Loucy (cell line): ENCODE data around the gene ALKBH8.
"Not testable (repeated sequence)": the region's sequence is repeated elsewhere in the genome, so short reads cannot be mapped to it uniquely, and the experiment has no call there.

Experiments
- H2AFZ ChIP-seq: fragments of 200-600 bp; sonication (generic); 2 replicates; pipeline ENCODE4 v1.6.0; 2016; ENCODE audit warnings: antibody characterized with exemption, mild to moderate bottlenecking, low read length, moderate library complexity
- H3F3A ChIP-seq: fragments of 200-600 bp; 2 replicates; pipeline ENCODE4 v1.6.0; 2016; ENCODE audit warnings: antibody characterized with exemption, low read depth, mild to moderate bottlenecking
- H3K27me3 ChIP-seq: fragments of 200-600 bp; sonication (generic); 2 replicates; pipeline ENCODE4 v1.6.1; 2014; ENCODE audit warnings: low read length, mild to moderate bottlenecking; ENCODE audit not compliant: insufficient read depth, poor library complexity, severe bottlenecking
- H3K36me3 ChIP-seq: fragments of 200-600 bp; sonication (generic); 2 replicates; pipeline ENCODE4 v1.6.1; 2016; ENCODE audit warnings: low read length; ENCODE audit not compliant: insufficient read depth
- H3K4me1 ChIP-seq: fragments of 200-600 bp; sonication (generic); 2 replicates; pipeline ENCODE4 v1.5.1; 2014; ENCODE audit warnings: low read length, mild to moderate bottlenecking; ENCODE audit not compliant: insufficient read depth, poor library complexity, severe bottlenecking
- H3K4me2 ChIP-seq: fragments of 200-600 bp; sonication (generic); 2 replicates; pipeline ENCODE4 v1.6.0; 2014; ENCODE audit warnings: antibody characterized with exemption, low read length, low read depth, mild to moderate bottlenecking; ENCODE audit not compliant: poor library complexity, severe bottlenecking
- H3K4me3 ChIP-seq: fragments of 200-600 bp; sonication (generic); 2 replicates; pipeline ENCODE4 v1.5.1; 2014; ENCODE audit warnings: low read length, mild to moderate bottlenecking, mixed read lengths; ENCODE audit not compliant: poor library complexity, severe bottlenecking
- H3K79me2 ChIP-seq: fragments of 200-600 bp; sonication (generic); 2 replicates; pipeline ENCODE4 v1.6.1; 2014; ENCODE audit warnings: low read length; ENCODE audit not compliant: insufficient read depth
- H3K9ac ChIP-seq: fragments of 200-600 bp; sonication (generic); 2 replicates; pipeline ENCODE4 v1.6.0; 2014; ENCODE audit warnings: mild to moderate bottlenecking, low read depth, low read length, moderate library complexity; ENCODE audit not compliant: poor library complexity, severe bottlenecking
- H3K9me2 ChIP-seq: fragments of 200-600 bp; sonication (generic); replicated peaks from 2 replicates; pipeline ENCODE4 v1.6.1; 2016; ENCODE audit warnings: low read depth, low read length, mixed read lengths
- H3K9me3 ChIP-seq: fragments of 200-600 bp; sonication (generic); 2 replicates; pipeline ENCODE4 v1.6.1; 2014; ENCODE audit warnings: mild to moderate bottlenecking, antibody characterized with exemption, low read length, low read depth; ENCODE audit not compliant: insufficient read depth
- H4K20me1 ChIP-seq: fragments of 200-600 bp; sonication (generic); 2 replicates; pipeline ENCODE4 v1.6.0; 2014; ENCODE audit warnings: antibody characterized with exemption, low read length, mild to moderate bottlenecking; ENCODE audit not compliant: insufficient read depth, poor library complexity, severe bottlenecking
- CTCF ChIP-seq: fragments of 200-600 bp; sonication (generic); conservative IDR thresholded peaks from 2 replicates; pipeline ENCODE4 v1.5.1; 2014; ENCODE audit warnings: mild to moderate bottlenecking, antibody characterized with exemption, low read length
- EZH2phosphoT487 ChIP-seq: fragments of 200-600 bp; IDR thresholded peaks from 2 replicates; pipeline ENCODE4 v1.6.1; 2018; ENCODE audit warnings: antibody characterized with exemption, mild to moderate bottlenecking, moderate library complexity, borderline replicate concordance

ALKBH8 gene

DNA sequence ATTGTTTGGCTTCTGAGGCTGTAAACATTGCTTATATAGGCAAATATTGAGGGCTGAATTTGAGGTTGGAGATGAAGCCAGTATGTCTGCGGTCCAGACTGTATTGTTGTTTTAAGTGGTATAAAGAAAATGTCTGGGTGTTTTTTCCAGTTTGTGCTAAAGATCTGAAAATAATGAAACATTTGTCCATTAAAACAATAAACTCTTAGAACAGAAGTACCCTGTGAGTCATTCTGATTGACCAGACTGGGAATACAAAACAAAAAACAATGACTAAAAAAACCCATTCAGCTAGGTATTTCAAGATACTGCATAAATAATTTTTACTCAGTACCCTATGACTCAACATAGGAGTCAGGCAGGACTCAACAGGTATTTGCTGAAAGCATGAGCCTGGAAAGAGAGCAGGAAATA lies 20.4 kb downstream of the ALKBH8 start:
- Histone ChIP-seq H3K4me2 (no peak overlapping the region), H3K9me3 (no peaks in the 10 kb centered on the region), H3K79me2 (no peaks in the 10 kb centered on the region), H3K9me2 (no peaks in the 10 kb centered on the region), H3K4me1 (no peaks in the 10 kb centered on the region), H4K20me1 (no peaks in the 10 kb centered on the region), H3K27me3 (no peaks in the 10 kb centered on the region), H3K4me3 (no peak overlapping the region), H2AFZ (no peak overlapping the region), H3K36me3 (peaks cover 20% of the 10 kb centered on the region; the same call in 1 of the 2 replicates), H3K9ac (no peak overlapping the region), H3F3A (no peaks in the 10 kb centered on the region)
- TF ChIP-seq CTCF (no peak), EZH2phosphoT487 (no peak)

GRCh38 chr11:107538821-107539220 lies 26.7 kb downstream of the ALKBH8 start:
- Histone ChIP-seq H3K9me2 (no peaks in the 10 kb centered on the region), H3K27me3 (no peaks in the 10 kb centered on the region), H4K20me1 (no peaks in the 10 kb centered on the region), H2AFZ (no peak overlapping the region), H3K4me1 (no peaks in the 10 kb centered on the region), H3K4me2 (no peak overlapping the region), H3K79me2 (no peaks in the 10 kb centered on the region), H3K36me3 (peaks cover 14% of the 10 kb centered on the region; the same call in 1 of the 2 replicates), H3F3A (no peaks in the 10 kb centered on the region), H3K9me3 (no peaks in the 10 kb centered on the region), H3K4me3 (no peak overlapping the region), H3K9ac (no peak overlapping the region)
- TF ChIP-seq EZH2phosphoT487 (no peak), CTCF (no peak)

DNA sequence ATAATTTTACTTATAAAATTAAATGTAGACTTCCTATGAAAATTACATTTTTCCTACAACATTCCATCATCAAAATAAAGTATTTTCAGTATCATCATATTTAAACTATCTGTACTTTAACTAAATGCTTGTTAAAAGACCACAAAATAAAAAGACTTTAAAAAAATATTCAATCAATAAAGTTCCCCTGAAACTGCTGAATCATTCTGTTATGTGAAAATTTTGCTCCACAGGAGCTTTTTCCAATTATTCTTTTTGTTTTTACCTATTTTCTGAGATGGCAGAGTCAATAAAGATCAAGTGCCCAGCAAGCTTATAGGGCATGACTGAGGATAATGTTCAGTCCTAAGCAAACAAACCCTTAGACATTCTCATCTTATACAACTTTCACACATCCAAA lies 27.3 kb downstream of the ALKBH8 start:
- Histone ChIP-seq H3K36me3 (peaks cover 14% of the 10 kb centered on the region; the same call in 1 of the 2 replicates), H3K4me2 (no peak overlapping the region), H3K9ac (no peak overlapping the region), H3F3A (no peaks in the 10 kb centered on the region), H3K27me3 (no peaks in the 10 kb centered on the region), H3K79me2 (no peaks in the 10 kb centered on the region), H3K9me3 (no peaks in the 10 kb centered on the region), H3K4me3 (no peak overlapping the region), H3K4me1 (no peaks in the 10 kb centered on the region), H4K20me1 (no peaks in the 10 kb centered on the region), H3K9me2 (no peaks in the 10 kb centered on the region), H2AFZ (no peak overlapping the region)
- TF ChIP-seq EZH2phosphoT487, result no peak
- TF ChIP-seq CTCF, result no peak

DNA sequence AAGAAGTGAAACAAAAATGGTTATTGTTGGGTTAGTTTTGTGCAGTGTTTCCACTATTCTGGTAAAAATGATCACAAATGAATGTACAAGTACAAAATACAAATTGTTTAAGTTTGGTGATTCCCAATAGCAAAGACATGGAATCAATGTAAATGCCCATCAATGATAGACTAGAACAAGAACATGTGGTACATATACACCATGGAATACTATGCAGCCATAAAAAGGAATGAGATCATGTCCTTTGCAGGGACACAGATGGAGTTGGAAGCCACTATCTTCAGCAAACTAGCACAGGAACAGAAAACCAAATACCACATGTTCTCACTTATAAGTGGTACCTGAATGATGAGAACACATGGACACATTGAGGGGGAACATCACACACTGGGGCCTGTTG lies 28.4 kb downstream of the ALKBH8 start:
- H3K79me2 ChIP-seq, H2AFZ ChIP-seq, H3K9me3 ChIP-seq, H3K9ac ChIP-seq, H3F3A ChIP-seq, H3K9me2 ChIP-seq, H3K4me2 ChIP-seq, H3K4me1 ChIP-seq, H3K4me3 ChIP-seq, H4K20me1 ChIP-seq, H3K27me3 ChIP-seq: not testable (repeated sequence)
- H3K36me3 ChIP-seq, result peaks cover 15% of the 10 kb centered on the region; the same call in 1 of the 2 replicates
